HG03175 (cell line): ENCODE results near the gene SH3RF3.

Experiments used
- ATAC-seq: cut with Tn5 transposase; IDR thresholded peaks from one replicate; pipeline ENCODE4 v1.9.1; 2021; ENCODE audit warnings: mild to moderate bottlenecking, moderate library complexity; ENCODE audit not compliant: unreplicated experiment

The SH3RF3 gene

DNA sequence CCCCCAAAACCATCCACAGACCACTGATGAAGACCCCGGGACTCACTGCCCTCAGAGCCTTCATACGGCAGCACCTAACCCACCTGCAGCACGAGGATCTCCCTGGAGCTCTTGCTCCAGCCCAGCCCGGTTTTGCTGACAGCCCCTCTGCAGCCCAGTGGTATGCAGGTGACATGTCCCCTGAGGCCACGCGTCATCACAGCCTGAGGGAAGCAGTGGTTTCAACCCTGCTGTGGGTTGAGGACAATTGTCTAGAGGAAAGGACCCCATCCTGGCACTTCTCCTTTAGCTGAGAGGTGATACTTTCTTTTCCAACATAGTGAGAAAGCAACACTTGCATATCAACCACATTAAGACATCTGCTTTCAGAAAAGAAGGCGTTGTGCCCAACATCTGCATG, 350.8 kb downstream of the SH3RF3 start:
- ATAC-seq, result peak; percentile 44

DNA sequence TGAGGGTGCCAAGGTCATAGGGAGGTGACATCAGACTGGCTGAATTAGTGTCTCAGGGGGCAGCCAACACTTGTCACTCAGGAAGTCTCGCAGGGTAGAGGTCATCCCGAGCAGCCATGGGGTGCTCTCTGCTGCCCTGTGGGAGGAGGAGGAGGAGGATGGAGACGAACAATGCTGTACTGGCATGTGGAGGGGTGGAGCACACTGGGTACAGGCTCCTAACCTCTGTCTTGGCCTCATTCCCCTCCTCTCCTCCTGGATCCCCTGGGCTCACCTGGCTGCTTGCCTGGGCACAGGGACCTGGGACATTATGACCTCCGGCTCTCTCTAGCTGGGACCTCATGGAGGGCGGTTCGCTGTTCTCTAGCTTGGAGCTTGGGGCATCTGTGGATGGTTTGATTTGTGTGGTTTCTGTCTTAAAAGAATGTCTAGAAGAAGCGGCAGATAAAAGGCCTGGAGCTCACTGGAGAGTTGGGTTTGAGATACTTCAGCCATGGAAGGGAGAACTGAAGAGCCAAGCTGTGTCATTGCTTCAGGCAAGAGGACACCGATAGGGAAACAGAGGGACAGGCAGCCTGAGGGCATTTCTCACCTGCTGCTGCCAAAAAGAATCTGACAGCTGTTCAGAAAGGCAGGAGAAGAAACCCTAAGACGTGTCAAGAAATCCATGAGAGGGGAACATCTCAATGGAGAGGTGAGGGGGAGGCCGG, 351.6 kb downstream of the SH3RF3 start:
- no peak for ATAC-seq

DNA sequence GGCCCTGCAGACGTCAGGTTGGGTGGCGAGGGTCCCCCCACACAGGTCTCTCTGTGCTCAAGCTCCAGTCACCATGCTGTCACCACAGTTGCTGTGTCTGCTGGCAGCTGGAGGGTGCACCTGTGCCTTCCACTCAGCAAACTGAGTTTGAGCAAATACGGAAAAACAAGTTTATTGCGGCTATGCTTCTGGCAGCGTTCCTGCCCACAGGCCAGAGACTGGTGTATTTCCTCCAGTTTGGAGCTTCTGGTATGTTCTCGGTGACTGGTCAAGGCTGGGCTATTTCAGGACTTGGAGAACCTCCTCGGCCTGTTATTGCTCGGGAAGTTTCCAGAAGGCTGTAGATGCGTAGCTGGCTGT, 352.2 kb downstream of the SH3RF3 start:
- no peak for ATAC-seq

DNA sequence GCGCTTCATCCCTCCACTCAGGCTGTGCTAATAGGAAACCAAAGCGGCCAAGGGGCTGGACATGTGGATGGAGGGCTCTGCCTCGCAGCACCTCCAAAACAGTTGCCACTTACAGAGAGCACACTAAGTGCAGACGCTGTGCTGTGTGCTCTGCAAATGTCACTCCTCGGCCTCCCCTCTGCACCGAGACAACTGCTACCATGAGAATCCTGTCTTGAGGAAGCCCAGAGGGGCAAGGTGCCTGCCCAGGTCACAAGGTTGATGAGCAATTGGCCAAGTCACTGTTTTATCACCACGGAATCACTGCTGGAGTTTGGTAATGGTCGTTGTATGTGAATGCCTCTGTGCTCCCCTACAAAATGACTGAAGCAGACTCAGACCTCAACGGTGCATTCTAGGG, 352.6 kb downstream of the SH3RF3 start:
- ATAC-seq, result no peak

DNA sequence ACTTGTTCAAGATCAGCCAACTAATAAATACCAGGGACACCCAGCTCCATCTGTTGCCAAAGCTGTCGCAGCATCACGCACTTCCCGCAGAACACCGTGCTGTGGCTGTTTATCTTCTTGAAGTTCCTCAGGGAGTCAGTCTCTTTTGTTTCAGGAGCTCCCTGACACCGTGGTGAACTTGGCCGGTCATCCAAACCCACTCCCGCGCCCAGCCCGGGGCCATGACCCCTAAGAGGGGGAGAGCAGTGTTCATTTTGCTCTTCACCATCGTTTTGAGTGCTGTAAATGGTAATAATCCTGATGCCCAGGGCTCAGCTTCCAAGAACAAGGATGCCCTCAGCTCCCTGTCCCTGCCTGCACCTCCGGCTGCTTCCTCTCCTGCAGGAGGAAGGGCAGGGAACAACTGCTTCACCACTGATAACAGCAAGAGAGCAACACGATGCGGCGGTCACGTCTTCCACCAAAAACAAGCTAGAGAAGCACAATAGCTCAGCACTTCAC, 353.4 kb downstream of the SH3RF3 start:
- ATAC-seq, result no peak

DNA sequence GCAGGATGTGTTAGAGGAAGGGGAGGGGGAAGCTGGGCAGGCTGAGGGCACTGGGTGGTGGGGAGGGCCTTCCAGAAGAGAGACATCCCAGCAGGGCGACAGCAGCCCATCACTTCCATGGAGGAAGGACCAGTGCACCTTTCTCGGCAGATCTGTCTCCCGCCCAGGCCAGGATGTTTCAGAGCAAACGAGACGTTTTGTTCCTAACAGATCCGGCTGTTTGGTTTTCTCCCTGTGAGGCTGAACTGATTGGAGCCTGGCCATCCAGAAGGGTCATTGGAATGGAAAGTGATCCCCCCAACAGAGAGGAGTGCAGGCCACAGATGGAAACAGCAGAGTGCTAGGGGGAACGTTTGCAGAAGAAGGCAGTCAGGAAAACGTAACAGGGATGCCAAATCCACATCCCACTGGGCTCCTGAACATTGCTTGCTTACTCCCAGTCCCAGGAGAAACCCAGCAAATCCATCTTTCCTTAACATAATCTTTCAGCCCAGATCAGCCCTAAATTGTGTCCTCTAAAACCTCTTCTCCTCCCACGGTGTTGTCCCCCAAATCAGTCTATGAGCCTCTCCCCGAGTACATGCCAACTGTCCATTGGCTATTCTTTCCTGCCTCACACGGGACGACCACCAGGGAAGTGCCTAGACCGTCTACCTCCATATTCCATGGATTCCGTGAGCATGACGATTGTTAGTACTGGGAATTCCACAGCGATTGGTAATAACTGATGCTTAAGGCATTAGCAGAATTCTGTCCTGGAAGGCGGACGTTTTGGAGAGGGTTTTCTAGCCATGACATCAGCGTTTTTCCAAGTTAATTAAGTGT, 357.9 kb downstream of the SH3RF3 start:
- ATAC-seq, result no peak

DNA sequence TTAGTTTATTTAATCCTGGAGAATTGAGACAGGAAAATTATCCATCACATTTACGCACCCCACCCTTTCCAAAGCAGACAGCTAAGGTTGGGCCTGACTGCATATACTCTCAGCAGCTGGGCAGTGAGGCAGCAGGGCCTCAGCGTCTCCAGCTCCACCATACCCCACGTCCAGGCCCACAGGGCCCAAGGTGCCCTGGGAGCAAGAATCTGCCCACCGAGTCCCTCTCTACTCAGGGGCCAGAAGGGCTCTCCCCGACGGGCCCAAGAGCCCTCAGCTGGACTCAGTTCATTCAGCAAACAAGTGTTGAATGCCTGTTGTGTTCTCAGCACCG, 358.5 kb downstream of the SH3RF3 start:
- ATAC-seq, result no peak

DNA sequence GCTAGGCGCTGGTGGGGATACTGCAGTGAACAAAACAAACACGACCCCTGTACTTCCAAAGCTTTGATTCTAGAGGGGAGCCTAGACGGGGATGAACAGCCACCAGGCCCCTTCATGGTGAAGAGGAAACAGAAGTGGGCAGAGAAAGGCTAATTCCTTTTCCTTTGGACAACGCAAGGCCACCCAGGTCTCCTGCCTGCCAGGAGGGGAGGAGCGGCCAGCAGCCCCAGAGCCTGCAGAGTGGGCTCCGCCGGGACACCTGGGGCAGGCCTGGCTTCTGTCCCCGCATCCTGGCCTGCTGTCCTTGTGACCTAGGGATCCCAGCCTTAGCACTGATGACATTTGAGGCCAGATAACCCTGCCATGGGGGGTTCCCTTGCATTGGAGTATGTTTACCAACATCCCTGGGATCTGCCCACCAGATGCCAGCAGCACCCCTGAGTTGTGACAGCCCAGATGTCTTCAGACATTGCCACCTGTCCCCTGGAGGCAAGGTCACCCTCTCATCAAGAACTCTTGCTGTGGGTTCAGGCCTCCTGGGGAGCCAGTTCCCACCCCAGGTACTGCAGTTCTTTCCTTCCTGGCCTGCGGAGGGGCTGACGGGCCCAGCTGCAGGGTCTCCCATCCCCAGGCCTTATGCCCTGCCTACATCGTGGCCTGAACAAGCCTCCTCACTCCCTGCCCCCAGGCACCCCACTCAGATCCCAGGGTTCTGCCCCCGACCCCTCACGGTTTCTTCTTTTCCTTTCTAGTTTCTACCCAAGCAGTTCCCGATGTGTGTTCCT, 359.1 kb downstream of the SH3RF3 start:
- ATAC-seq, result no peak

DNA sequence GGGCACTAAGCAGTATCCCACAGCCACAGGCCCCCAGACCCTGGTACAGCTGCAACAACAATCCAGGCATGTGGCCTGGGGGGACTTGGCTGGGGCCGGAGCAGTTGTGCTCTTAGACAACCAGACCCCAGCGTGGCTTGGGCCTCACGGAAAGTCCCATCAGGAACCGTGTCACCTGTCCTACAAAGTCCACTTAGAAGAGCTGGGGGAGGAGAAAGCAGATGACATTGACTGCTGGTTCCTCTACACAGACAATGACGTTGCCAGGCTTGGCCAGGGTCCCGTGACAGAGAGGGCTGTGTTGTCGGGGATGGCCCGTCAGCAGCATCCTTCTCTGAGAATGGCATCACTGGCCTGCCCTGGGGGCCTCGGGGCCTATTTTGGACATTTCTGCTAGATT, 360.3 kb downstream of the SH3RF3 start:
- no peak for ATAC-seq

DNA sequence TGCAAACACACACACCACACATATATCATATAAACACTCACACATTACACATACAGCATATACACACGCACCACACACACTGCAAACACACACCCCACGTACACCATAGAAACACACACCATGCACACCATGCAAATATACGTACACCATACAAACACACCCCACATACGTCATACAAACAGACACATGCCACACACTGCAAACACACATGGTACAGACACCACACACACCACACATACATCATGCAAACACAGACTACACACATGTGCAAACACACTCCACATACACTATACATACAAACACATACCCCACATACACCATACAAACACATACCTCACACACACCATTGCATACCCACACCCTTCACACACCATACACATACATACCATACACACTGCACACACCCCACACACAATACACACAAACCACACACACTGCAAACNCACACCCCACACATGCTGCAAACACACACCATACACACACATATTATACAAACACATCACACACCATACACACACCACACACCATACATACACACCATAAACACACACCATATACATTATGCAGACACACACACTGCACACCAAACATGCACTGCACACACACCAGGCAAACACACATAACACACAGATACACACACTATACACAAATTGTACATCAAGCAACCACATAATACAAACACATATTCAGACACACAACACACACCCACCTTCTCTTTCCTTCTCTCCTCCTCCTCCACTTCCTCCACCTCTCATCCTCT, 364.4 kb downstream of the SH3RF3 start:
- no peak for ATAC-seq

DNA sequence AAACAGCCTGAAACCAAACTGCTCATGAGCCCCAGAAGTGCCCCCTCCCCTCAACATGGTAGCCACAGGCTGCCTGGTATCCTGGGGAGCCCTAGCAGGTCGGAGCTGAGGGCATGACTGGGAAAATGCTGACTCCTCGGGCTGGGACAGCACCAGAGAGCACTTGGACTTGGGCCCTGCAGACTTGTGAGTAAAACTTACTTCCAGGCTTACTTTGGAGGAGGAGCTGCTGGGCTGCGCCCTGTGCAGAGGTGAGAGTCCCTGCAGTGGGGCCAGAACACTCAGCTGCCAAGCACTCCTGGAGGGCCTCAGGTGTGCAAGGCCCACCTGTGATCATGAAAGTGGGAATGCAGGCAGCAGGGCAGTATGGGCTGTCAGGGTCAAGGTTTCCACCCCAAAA, 365.3 kb downstream of the SH3RF3 start:
- no peak for ATAC-seq

DNA sequence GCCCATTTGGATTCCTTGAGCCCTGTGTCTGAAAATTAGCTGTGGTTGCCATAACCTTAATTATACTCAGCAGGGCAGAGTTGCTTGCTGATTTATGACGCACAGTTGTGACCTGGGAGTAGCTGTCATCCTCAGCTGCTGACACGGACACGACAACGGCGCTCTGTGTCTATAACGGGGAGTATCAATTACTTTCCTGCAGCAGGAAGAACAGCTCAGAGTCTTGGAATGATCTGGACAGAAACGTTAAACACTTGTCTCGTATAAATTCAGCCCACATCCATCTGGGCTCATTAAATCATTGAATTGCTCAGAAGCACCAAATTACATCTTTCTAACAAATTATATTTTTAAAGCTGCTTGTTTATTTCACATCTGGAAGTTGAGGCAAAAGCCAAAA, 368.5 kb downstream of the SH3RF3 start:
- no peak for ATAC-seq

DNA sequence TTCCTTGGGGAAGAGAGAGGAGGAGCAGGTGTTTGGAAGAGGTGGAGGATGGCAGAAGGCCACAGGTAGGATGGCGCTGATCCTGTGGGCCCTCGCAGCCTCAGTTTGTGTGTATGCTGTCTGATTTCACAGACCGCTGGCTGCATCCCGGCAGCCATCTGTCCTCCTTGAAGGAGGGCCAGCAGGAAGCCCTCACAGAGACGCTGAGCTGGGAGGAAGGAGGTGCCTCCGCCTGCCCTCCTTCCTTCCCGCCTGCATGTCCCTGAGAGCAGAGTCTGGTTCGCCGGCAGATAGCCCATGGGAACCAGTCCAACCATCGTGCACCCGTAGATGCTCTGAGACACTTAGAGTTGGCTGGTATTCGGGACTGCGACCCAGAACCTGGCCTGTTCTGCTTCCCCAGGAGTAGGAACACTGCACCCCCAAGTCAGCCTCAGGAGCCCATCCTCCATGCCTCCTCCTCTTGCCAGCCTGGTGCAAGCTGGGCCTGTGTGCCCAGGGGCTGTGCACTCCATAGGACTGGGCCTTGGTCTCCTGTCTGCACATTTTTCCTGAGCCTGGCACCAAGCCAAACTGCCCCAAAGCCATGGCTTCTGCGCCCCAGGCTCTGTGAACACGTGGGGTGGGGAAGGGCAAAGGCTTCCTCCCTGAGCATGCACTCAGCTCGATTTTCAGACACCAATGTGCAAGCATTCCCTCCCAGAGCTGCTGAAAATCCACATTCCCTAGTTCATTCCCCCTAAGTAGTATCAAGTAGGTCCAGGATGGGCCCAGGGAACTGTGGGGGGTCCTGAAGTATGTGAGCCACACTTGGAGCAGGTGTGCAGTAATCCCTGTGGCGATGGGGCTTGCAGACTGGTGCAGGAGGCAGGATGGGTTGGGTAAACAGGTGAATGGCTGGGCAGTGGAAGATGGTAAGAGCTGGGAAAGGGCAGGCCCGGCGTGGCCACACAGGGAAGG, 369.2 kb downstream of the SH3RF3 start:
- ATAC-seq, result no peak

DNA sequence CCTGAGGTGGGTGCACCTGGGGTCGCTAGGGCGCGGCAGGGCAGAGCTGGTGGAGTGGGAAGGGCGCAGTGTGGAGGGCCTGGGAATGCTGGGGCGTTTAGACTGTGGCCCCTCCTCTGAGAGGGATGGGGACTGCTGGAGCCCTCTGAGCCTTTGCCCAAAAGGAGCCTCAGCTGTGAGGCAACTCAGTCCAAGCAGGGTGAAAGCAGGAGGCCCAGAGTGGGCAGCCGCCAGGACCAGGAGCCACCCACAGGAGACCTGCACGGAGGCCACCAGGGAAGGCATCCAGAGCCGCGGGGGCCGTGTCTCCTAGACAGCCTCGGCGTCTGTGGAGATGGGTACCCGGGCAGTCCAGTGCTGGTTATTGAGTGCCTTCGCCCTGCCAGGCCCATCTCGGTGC, 369.9 kb downstream of the SH3RF3 start:
- no peak for ATAC-seq

DNA sequence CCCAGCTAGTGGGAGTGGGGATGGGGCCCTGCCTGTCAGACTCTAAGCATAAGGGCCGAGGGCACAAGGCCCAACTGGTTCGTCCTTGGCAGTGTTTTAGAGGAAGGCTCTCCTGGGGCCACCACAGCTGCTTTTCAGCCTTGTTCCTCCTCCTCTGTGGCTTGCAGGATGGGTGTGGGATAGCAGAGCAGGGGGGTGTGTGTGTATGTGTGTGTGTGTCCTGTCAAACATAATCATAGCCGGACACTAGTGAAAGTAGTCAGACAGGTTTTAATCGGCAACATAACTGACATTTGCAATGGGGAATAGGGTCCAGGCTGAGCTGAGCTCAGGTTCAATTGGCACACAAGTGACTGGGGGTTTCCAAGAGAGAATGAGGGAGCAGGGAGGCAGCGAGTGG, 370.6 kb downstream of the SH3RF3 start:
- ATAC-seq, result no peak

DNA sequence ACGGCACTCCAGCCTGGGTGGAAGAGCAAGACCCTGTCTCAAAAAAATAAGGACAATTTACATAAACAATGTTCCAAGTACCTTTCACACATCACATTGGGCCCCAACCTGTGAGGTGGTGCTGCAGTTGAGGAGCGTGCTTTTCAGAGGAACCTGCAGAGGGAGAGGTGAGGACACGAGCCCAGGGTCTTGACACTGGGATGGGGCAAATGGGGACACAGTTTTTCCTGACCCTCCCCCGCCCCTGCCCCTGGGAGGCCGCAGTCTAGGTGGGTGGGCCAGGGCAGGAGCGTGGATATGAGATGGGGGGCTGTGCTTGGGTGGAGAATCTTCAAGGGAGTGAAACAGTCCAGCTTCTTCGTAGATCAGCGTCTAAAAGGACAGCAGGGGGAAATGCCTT, 371.9 kb downstream of the SH3RF3 start:
- ATAC-seq, result no peak

DNA sequence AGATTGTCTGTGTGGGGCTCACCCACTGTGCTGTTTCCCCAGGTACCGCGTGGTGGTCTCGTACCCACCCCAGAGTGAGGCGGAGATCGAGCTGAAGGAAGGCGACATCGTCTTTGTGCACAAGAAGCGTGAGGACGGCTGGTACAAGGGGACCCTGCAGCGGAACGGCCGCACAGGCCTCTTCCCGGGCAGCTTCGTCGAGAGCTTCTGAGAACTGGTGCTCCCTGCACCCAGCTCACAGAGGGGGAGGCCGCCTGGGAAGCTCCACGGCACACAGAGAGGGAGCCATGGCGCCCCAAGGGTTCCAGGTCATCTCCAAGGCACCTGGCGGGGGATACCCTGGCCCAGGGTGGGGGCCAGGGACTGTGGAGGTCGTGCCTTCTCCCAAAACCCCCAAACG, 372.5 kb downstream of the SH3RF3 start:
- ATAC-seq, result no peak

DNA sequence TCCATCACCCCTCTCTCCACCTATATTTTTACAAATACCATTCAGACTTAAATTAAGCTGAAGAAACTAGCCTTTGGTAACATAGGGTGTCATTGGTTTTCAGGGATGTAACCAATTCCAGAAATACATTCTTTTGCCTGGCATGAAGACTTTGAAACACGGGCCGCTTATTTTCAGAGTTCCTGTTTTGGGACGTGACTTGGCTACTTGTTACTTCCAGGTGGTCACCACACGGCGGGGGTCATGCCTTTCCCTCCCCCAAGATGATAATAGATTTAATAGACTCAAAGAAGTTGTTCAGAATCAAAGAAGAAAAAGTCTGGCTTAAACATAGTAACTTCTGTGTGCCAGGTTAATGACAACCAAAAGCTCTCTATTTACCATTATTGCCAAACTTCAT, 374.2 kb downstream of the SH3RF3 start:
- no peak for ATAC-seq

DNA sequence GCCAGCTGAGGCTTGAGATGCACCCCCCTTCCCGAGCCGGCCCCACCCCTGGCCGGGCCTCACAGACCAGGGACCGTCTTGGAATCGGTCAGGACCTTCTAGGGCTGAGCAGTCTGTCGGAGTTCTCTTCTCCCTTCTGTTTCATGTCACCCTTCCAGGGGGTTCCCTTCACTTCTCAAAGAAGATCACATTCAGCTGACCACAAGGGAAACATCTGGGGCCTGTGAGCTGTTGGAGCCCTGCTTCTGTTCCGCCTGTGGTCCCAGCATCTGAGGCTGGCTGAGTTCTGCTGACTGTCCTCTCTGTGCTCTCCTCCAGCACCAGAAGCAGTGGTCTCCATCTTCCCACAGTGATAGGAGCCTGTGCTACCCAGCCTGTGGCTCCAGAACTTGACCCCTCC, 378.2 kb downstream of the SH3RF3 start:
- no peak for ATAC-seq

DNA sequence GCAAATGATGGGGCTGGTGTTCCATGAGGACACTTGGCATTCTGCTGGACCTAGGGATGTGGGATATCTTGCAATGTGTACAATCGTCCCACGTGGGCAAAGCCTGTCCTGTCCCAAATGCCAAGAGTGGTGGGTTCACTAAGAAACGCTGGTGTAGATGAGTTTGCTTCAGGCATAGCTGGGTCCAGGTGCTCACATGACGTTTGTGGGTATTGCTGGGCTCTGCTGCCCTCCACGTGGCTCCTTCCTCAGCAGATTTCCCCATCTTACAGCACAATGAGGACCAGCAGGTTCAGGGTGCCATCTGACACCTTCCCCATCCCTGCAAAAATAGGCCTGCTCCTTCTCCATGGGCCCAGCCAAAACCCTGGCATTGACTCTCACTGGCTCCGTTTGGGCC, 378.8 kb downstream of the SH3RF3 start:
- ATAC-seq, result no peak
